ENCODE measurements around the gene MYLK.

The MYLK gene

DNA sequence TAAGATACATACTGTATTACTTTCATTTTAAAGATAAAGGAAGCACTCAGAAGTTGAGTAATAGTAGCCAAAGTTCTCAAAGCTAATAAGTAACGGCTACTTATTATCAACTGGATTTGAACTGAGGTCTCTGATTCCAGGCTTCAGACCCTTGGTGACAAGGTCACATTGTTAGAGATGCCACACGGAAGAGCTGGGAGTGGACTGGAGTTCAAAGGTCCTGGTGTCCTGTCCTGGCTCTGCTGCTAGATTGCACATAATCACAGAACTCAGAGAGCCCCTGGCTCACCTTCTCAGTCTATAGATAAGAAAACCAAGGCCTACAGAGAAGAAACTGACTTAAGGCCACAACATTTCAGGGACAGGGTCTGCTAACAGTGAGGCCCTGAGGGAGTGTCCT, 75.3 kb downstream of the MYLK start:
- no peak overlapping the region for H3K4me3 ChIP-seq (ENCODE audit: control insufficient read depth, low read depth, low read length)
- no peak for DNase-seq (ENCODE audit: low read depth)
- TF ChIP-seq, protein P1, sequence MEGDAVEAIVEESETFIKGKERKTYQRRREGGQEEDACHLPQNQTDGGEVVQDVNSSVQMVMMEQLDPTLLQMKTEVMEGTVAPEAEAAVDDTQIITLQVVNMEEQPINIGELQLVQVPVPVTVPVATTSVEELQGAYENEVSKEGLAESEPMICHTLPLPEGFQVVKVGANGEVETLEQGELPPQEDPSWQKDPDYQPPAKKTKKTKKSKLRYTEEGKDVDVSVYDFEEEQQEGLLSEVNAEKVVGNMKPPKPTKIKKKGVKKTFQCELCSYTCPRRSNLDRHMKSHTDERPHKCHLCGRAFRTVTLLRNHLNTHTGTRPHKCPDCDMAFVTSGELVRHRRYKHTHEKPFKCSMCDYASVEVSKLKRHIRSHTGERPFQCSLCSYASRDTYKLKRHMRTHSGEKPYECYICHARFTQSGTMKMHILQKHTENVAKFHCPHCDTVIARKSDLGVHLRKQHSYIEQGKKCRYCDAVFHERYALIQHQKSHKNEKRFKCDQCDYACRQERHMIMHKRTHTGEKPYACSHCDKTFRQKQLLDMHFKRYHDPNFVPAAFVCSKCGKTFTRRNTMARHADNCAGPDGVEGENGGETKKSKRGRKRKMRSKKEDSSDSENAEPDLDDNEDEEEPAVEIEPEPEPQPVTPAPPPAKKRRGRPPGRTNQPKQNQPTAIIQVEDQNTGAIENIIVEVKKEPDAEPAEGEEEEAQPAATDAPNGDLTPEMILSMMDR (conservative IDR thresholded peaks at IDR 0.05; ENCODE audit: control insufficient read depth, insufficient read depth, low read depth, low read length), result no peak

DNA sequence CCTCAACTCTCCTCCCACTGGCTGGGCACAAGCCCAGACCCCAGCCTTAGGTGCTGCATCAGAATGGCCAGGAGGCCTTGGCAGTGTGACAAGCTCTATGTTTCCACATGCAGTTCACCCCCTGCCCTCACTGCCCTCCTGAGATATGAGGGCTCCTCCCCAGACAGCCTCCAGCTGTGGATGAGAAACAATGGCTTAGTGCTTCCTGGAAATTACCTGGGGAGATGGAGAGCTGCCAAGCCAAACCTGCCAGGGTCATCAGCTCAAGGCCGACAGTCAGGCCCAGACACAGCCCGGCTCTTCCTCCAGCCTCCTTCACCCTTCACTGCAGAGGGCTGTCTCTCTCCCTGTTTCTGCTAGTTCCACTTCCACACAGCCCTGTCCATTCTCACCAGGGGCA, 76.3 kb downstream of the MYLK start:
- no peak overlapping the region for H3K4me3 ChIP-seq (ENCODE audit: control insufficient read depth, low read depth, low read length)
- no peak for DNase-seq (ENCODE audit: low read depth)
- TF ChIP-seq, protein P1 (conservative IDR thresholded peaks at IDR 0.05; ENCODE audit: control insufficient read depth, insufficient read depth, low read depth, low read length), result no peak

DNA sequence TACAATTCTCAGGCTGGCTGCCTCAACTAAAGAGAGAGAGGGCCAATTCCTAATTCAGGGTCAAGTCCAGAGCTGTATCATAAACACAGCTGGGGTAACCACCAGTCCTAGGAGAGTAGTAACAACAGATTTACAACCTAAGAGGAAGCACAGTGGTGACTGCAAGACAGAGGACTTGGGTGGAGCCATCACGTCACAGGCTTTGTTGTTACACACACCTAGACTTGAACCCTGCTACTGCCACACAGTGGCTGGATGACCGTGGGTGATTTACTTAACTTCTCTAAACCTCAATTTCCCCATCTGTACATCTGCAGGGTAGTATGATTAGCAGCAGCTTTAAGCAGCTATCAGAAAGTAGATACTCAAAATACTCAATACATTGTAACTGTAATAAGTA, 78.6 kb downstream of the MYLK start:
- TF ChIP-seq, protein P1 (conservative IDR thresholded peaks at IDR 0.05; ENCODE audit: control insufficient read depth, insufficient read depth, low read depth, low read length), result no peak
- no peak overlapping the region for H3K4me3 ChIP-seq (ENCODE audit: control insufficient read depth, low read depth, low read length)
- DNase-seq (ENCODE audit: low read depth), result no peak

DNA sequence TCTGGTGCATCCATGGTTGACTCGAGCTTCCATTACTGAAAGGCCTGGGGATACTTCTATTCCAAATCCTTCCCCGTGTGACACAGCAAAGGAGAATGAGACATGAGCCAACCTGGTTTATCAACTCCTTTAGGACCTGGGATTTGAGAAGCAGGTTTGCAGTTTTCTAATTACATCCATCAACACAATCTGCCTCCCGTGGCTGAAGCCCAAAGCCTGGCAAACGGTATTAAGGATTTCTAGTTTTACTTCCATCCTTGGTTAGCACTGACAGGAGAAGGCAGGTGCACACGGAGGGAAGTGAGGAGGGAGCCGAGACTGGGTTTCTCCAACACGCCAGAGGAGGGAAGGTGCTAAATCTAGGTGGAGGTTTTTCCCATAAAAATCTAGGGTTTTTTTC, 79.0 kb downstream of the MYLK start:
- DNase-seq (ENCODE audit: low read depth), result no peak
- H3K4me3 ChIP-seq (ENCODE audit: control insufficient read depth, low read depth, low read length), result no peak overlapping the region
- TF ChIP-seq, protein P1 (conservative IDR thresholded peaks at IDR 0.05; ENCODE audit: control insufficient read depth, insufficient read depth, low read depth, low read length), result no peak

DNA sequence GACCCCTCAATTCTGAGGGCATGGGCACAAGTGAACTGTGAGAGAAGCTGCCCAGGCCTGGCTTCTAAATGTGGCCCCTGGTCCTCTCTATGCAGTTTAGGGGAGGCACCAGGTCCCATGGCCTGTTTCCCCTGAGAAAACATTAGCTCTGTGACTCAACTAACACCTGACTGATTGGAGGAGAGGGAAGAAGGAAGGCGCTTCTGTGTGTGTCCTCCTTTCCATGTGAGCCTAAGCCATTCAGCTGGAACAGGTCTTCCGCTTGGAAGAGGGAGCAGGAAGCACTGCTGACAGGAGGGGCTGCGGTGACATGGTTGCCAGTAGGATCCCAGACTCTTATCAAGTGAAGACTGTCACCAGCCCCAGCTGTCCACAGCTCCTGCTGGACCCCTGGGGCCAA, 79.5 kb downstream of the MYLK start:
- DNase-seq (ENCODE audit: low read depth), result no peak
- TF ChIP-seq, protein P1 (conservative IDR thresholded peaks at IDR 0.05; ENCODE audit: control insufficient read depth, insufficient read depth, low read depth, low read length), result no peak
- H3K4me3 ChIP-seq (ENCODE audit: control insufficient read depth, low read depth, low read length), result no peak overlapping the region

DNA sequence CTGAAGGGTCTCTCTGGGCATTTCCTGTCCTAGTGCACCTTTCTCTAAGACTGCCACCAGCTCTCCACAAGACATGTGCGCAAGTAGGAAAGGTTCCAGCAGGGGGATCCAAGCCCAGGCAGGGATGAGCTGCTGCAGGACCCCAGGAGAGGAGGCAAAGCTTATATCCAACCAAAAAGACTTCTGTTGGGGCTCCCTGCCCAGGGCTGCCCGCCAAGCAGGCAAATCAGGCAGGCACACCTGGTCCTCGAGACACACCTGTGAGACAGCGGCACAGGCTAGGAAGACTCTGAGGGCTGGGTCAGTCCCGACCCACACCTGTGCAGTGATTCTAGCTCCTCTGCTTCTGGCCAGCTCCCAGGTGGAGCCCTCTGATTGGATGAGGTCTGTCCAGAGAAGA, 80.6 kb downstream of the MYLK start:
- no peak for DNase-seq (ENCODE audit: low read depth)
- no peak overlapping the region for H3K4me3 ChIP-seq (ENCODE audit: control insufficient read depth, low read depth, low read length)
- TF ChIP-seq, protein P1 (conservative IDR thresholded peaks at IDR 0.05; ENCODE audit: control insufficient read depth, insufficient read depth, low read depth, low read length), result no peak

DNA sequence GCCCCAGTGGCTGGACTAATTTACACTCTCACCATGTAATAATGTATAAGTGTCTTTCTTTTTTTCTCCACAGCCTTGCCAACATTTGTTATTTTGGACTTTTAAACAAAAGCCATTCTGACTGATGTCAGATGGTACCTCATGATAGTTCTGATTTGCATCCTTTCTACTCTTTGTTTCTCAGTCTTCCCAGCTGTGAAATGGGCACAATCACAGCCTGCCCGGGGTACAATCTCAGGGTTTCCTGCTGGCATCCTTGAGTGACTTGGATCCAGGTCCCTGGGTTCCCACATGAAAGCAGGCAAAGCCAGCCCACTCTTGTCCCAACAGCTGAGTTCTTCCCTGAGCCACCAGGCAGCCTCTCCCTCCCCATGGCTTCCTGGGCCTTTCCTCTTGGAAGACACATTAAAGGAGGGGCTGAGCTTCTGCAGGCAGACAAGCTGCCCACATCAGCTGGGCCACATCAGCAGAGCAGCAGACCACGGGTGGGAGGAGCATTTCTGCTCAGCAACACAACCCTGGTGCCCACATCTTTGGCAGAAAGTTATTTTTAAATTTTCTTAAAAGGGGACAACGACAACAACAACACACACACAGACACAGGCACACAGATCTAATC, 82.0 kb downstream of the MYLK start:
- TF ChIP-seq, protein P1 (conservative IDR thresholded peaks at IDR 0.05; ENCODE audit: control insufficient read depth, insufficient read depth, low read depth, low read length), result no peak
- H3K4me3 ChIP-seq (ENCODE audit: control insufficient read depth, low read depth, low read length), result no peak overlapping the region
- DNase-seq (ENCODE audit: low read depth), result no peak

Data from fibroblast of mammary gland (primary cell).